ENCODE measurements around the gene PTPRN2.

DNA sequence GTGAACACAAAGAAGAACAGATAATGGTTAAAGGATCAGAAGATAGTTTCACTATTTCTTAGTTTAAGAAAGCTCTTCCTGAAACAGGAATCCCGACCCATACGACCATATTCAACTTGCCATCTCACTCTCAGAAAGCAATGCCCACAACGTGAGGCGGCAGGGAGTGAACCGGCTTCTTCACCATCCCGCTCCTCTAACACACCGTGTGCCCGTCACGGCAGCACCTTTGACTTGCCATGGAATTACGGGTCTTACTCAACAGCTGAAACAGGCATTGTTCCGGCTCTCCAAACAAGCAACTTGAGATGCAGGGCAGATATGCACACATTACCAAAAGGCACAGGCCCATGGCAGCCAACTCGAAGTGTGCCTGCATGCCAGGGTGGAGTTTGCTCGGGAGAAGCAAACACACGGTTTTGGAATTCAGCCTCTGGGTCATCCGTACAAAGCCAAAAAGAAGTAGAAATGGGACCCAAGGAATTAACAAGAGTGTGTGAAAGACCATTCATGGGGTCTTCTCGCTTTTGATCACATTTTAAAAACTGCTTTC is 957.2 kb downstream of the PTPRN2 start:
- TF ChIP-seq TEAD4 (IDR thresholded peaks at IDR 0.05; ENCODE audit: borderline replicate concordance, insufficient read depth), result no peak
- TF ChIP-seq GATA2 (CRISPR knock-in tag; IDR thresholded peaks at IDR 0.05), result no peak
- no peak for TF ChIP-seq CTCF (IDR thresholded peaks at IDR 0.05)
- TF ChIP-seq EZH2phosphoT487 (IDR thresholded peaks at IDR 0.05; ENCODE audit: borderline replicate concordance, low read depth), result no peak
- no peak for TF ChIP-seq JUND (IDR thresholded peaks at IDR 0.05)
